Gastroesophageal sphincter (tissue), 4 donors: Measurements from ENCODE around the gene TULP4. TPM values are rescaled to one million over a fixed set of nuclear protein-coding genes. Genes with fewer than 3 reads are reported as not detected.

Source experiments
- ATAC-seq: fragments of 150-250 bp; one replicate; pipeline ENCODE4 v1.9.1; 2016; ENCODE audit warnings: mild to moderate bottlenecking, moderate library complexity
- H3K27ac ChIP-seq, 4 donors: fragments of 200-600 bp; sonication (generic) in 3 of 4; 1 replicate in 3 of 4; 2 replicates in 1 of 4; pipeline ENCODE4 v1.5.1; 2016 to 2019
- H3K27me3 ChIP-seq: fragments of 200-600 bp; sonication (generic); one replicate; pipeline ENCODE4 v1.5.1; 2019
- H3K36me3 ChIP-seq, 2 donors: fragments of 200-600 bp; sonication (generic); one replicate each; pipeline ENCODE4 v1.5.1; 2019; ENCODE audit warnings: control low read depth in 1 of 2
- H3K4me1 ChIP-seq, 3 donors: fragments of 200-600 bp; sonication (generic); 1 replicate in 2 of 3; 2 replicates in 1 of 3; pipeline ENCODE4 v1.5.1; 2016 to 2019; ENCODE audit warnings: control low read depth in 2 of 3
- H3K4me3 ChIP-seq, 2 donors: fragments of 200-600 bp; sonication (generic); one replicate each; pipeline ENCODE4 v1.5.1; 2019; ENCODE audit warnings: mild to moderate bottlenecking in 1 of 2, moderate library complexity in 1 of 2
- H3K9me3 ChIP-seq, 3 donors: fragments of 200-600 bp; sonication (generic); one replicate each; pipeline ENCODE4 v1.5.1; 2017 to 2019; ENCODE audit warnings: control low read depth in 2 of 3
- CTCF ChIP-seq, 4 experiments: fragments of 200-600 bp in 2 of 4; fragments of 450-650 bp in 2 of 4; sonication (generic) in 1 of 4; IDR thresholded peaks; one replicate each; pipeline ENCODE4 v1.5.1; 2017 to 2019; ENCODE audit warnings: antibody characterized with exemption in 4 of 4, mild to moderate bottlenecking in 2 of 4, moderate library complexity in 2 of 4
- EP300 ChIP-seq: sonication (generic); formaldehyde crosslinking; IDR thresholded peaks from one replicate; pipeline ENCODE4 v1.6.1; 2017; ENCODE audit warnings: antibody characterized with exemption, mild to moderate bottlenecking
- POLR2A ChIP-seq, 2 donors: fragments of 450-650 bp; IDR thresholded peaks; one replicate each; pipeline ENCODE4 v1.6.1; 2017; ENCODE audit warnings: antibody characterized with exemption in 2 of 2, mild to moderate bottlenecking in 2 of 2, moderate library complexity in 1 of 2
- POLR2AphosphoS5 ChIP-seq: sonication (generic); formaldehyde crosslinking; IDR thresholded peaks from one replicate; pipeline ENCODE4 v1.6.1; 2017; ENCODE audit warnings: antibody characterized with exemption
- WGBS, 2 donors: methylation state at CpG; one replicate each; pipeline ENCODE4 v1.1.5; 2018; ENCODE audit warnings: low coverage in 1 of 2; 5-methylcytosine and 5-hydroxymethylcytosine counted together
- total RNA-seq, 4 donors: library from RNA; depleted of rRNA; stranded (reverse); fragments of >200 nt; gene quantifications; one replicate each; pipeline ENCODE4 v1.1.0, GENCODE V29; 2016

Gene TULP4
- total RNA-seq, 4 donors from 2014 or later = 159 to 244 (median 201) TPM

- no peaks in the 10 kb centered on the region for H3K27me3 ChIP-seq
- no peak for ATAC-seq
- TF ChIP-seq POLR2AphosphoS5 (no peak), EP300 (no peak), CTCF (IDR thresholded peaks at IDR 0.05) (no peak), POLR2A (IDR thresholded peaks at IDR 0.05) (no peak)
- H3K27ac ChIP-seq = peak overlapping the region; percentile 78 to 90 (median 82)
- WGBS, 2 donors = 61 to 70% methylated on average over 2 to 4 of the region's 4 CpGs
- no peak overlapping the region for H3K4me3 ChIP-seq
- H3K9me3 ChIP-seq = no peaks in the 10 kb centered on the region
- H3K36me3 ChIP-seq = no peaks in the 10 kb centered on the region
- H3K4me1 ChIP-seq = peaks cover 3 to 70% (median 14%) of the 10 kb centered on the region in 3 donors
These were observed 28.8 kb upstream of the TULP4 start for GRCh38 chr6:158283304-158283980.

GRCh38 chr6:158284007-158284875 lies 28.0 kb upstream of the TULP4 start:
- Histone ChIP-seq H3K9me3 (no peaks in the 10 kb centered on the region), H3K4me1 (peaks cover 3 to 70% (median 14%) of the 10 kb centered on the region in 3 donors), H3K4me3 (peak overlapping the region in 1 of 2 donors; percentile 5), H3K36me3 (no peaks in the 10 kb centered on the region), H3K27me3 (no peaks in the 10 kb centered on the region), H3K27ac (peak overlapping the region; percentile 78 to 90 (median 82))
- 35 to 52% methylated on average over 9 to 11 of the region's 11 CpGs for WGBS, 2 donors
- peak; percentile 86 for ATAC-seq
- TF ChIP-seq CTCF (IDR thresholded peaks at IDR 0.05) (no peak), POLR2AphosphoS5 (peak; percentile 48)

GRCh38 chr6:158284876-158285655 lies 27.2 kb upstream of the TULP4 start:
- no peak for ATAC-seq
- TF ChIP-seq EP300 (no peak), POLR2A (IDR thresholded peaks at IDR 0.05) (no peak), POLR2AphosphoS5 (no peak), CTCF (IDR thresholded peaks at IDR 0.05) (no peak)
- Histone ChIP-seq H3K36me3 (no peaks in the 10 kb centered on the region), H3K9me3 (no peaks in the 10 kb centered on the region), H3K27ac (peak overlapping the region; percentile 78 to 90 (median 82)), H3K4me3 (no peak overlapping the region), H3K4me1 (peaks cover 3 to 70% (median 14%) of the 10 kb centered on the region in 3 donors), H3K27me3 (no peaks in the 10 kb centered on the region)
- 67 to 84% methylated on average over 4 to 5 of the region's 6 CpGs for WGBS, 2 donors

- Histone ChIP-seq H3K27me3 (no peaks in the 10 kb centered on the region), H3K27ac (peak overlapping the region; percentile 78 to 90 (median 82)), H3K36me3 (no peaks in the 10 kb centered on the region), H3K9me3 (no peaks in the 10 kb centered on the region), H3K4me1 (peaks cover 3 to 65% (median 14%) of the 10 kb centered on the region in 3 donors), H3K4me3 (no peak overlapping the region)
- WGBS, 2 donors = 28 to 43% methylated on average over 3 to 5 of the region's 5 CpGs
- TF ChIP-seq POLR2AphosphoS5 (no peak), CTCF (IDR thresholded peaks at IDR 0.05) (no peak), POLR2A (IDR thresholded peaks at IDR 0.05) (no peak), EP300 (no peak)
- no peak for ATAC-seq
These were observed 26.6 kb upstream of the TULP4 start for GRCh38 chr6:158285656-158286021.
